HG03460 (cell line): ENCODE data around the gene ATG16L2.
"Not testable (repeated sequence)": the region's sequence is repeated elsewhere in the genome, so short reads cannot be mapped to it uniquely, and the experiment has no call there.

Source experiments
- ATAC-seq: cut with Tn5 transposase; IDR thresholded peaks from one replicate; pipeline ENCODE4 v1.9.1; 2021; ENCODE audit not compliant: unreplicated experiment

Gene ATG16L2

GRCh38 chr11:72778535-72779494 lies 35.4 kb upstream of the ATG16L2 start:
- no peak for ATAC-seq

DNA sequence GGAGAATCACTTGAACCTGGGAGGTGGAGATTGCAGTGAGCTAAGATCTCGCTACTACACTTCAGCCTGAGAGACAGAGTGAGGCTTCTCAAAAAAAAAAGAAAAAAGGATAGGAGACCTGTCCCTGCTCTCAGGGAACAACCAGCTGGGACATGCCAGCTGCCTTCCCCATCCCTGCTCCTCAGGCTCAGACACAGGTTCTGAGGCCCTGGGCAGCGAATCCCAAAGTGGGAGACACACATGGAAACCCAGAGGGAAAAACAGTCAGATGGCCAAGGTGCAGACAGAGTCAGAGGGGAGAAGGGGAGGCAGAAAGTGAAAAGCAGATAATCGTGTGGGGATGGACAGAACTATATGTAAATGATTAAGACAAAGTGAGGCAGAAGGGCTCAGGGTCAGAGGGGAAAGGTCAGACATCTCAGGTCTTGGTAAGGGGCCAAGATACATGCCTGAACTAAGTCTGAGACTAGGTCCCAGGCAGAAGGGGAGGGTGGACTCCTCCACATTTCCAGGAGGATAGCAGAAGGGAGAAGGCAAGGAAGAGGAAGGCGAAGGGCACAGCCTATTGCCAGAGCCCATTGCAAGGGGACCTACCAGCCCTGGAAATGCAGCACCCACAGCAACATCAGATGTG lies 34.6 kb upstream of the ATG16L2 start:
- no peak for ATAC-seq

DNA sequence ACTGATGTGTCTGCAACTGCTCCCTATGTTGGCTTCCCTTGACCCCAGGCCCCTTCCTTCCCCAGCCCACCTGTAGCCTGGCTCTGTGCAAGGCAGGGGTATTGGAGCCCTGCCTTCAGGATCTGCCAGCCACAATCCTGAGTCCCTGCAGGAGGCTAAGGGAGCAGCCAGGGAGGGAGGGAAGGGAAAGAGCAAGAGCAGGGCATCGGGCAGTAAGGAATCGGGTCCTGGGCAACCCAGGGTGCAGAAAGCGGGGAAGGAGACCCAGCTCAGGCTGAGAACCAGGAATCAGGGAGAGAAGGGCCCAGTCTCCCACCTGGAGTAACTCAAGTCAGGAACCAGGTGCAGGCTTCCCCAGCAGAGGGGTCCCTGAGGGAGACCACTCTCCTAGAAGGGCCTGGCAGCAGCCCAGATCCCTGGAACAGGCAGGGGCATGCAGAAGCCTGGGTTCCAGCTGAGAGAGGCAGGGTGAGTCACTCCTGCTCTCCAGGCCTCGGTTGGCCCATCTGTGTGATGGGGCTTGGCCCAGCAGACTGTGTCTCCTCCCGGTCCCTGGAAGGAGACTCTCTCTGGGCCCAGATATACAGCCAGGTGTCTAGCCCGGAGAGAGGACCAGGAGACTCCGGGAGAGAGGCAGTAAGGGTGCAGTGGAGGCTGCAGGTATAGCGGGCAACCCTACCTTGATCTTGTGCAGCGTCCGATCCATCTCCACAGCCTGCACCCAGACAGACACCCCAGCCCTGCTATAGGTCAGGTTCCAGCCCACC lies 33.7 kb upstream of the ATG16L2 start:
- ATAC-seq, result no peak

GRCh38 chr11:72781063-72781312 lies 33.2 kb upstream of the ATG16L2 start:
- ATAC-seq, result no peak

DNA sequence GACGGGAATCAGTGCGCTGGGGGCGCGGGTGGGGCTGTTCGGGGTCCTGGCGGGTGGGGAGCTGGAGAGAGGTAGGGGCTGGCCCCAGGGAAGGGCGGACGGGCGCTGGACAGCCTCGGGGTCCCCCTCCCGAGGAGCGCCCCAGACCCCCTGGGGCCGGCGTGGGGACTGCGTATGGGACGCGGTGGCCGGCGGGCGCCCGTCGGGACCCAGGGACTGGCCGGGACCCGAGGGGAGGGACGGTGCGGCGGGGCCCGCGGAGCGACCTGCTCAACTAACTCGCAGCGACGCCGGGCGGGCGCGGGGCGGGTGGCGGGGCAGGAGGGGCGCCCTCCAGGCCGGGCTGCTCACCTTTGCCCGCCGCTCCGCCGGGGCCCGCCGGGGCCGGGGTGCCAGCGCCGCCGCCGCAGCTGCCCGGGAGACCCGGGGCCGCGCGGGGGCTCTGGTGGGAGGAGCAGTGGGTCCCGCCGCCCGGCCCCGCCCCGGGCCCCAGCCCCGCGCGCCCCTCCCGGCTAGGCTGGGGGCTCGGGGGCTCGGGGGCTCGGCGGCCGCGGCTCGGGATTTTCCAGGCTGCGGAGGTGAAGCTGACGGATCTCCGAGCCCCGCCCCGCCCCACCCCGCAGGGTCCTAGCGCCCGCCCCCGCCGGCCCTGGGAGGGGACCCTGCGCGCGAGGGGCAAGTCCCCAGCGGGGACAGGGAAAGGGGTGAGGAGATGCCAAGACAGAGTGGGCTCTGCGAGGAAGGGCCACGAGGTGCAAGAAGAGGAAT lies 32.7 kb upstream of the ATG16L2 start:
- ATAC-seq, result peak; percentile 44

- no peak for ATAC-seq
Observed at GRCh38 chr11:72782081-72782920, 31.9 kb upstream of the ATG16L2 start.

GRCh38 chr11:72783144-72783905 lies 30.9 kb upstream of the ATG16L2 start:
- ATAC-seq, result no peak

DNA sequence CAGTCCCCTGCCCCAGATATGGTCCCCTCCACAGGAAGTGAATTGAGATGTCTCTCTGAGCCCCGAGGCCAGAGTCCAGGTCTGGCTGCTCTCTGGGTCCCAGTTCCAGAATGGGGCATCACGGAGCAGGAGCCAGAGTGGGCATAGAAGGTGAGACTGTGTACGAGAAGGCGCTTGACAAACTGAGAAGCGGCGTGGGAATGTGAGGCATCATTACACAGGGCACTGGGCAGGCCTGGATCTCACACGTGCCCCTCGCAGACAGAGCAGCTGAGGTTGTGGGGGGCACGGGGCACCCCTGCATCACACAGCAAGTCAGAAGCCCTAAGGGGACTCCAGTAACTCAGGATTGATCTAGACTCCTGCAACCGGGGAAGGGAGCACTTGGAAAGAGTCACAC lies 29.5 kb upstream of the ATG16L2 start:
- ATAC-seq, result no peak

GRCh38 chr11:72786305-72787215 lies 27.7 kb upstream of the ATG16L2 start:
- ATAC-seq, result no peak

- ATAC-seq, result no peak
Observed at GRCh38 chr11:72787216-72788104, 26.8 kb upstream of the ATG16L2 start.

- no peak for ATAC-seq
Observed at GRCh38 chr11:72788241-72788640, 26.0 kb upstream of the ATG16L2 start.

DNA sequence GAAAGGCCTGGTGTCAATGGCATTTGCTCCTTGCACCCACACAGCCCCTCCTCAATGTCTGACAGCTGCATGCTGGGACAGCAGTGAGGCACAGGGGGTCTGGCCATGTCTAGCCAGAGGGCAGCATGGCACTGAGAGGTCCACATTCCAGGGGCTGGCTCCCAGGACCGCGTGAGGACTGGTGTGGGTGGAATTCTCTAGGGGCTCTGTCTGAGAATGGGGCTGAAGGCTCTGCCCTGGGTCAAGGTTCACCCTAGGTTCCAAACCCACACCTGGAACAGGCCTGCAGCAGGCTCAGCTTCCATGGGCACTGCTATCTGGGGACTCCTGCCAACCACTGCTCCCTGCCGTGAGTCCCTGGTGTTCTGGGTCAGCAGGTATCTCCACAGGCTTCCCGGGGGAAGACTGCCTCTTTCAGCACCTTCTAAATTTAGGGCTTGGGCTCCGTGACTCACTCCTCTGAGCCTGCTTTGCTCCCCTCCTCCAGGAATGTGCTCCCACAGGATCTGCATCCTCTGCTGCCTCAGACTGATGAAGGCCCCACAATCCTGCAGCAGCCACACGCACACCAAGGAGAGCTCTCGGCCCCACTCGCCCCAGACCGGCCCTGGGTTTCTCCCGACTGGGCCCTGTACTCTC lies 24.6 kb upstream of the ATG16L2 start:
- ATAC-seq, result no peak

DNA sequence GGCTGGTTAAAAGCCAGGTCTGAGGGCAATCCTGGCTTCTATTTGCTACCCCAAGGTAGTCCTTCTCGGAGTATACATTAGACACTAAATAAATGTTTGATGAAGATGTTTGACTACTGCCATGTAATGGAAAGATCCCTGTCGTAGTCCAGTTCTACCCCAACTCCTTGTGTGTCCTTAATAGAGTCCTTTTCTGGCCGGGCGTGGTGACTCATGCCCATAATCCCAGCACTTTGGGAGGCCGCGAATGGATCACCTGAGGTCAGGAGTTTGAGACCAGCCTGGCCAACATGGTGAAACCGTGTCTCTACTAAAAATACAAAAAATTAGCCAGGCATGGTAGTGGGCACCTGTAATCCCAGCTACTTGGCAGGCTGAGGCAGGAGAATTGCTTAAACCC lies 23.0 kb upstream of the ATG16L2 start:
- ATAC-seq, result not testable (repeated sequence)

GRCh38 chr11:72792437-72793021 lies 21.7 kb upstream of the ATG16L2 start:
- ATAC-seq, result no peak

- no peak for ATAC-seq
Observed at GRCh38 chr11:72793076-72793424, 21.2 kb upstream of the ATG16L2 start.
